A673 (cell line): ENCODE measurements around the gene NEURL3.

Experiments used
- EZH2 ChIP-seq: fragments of 200-600 bp; sonication (generic); IDR thresholded peaks from 2 replicates; pipeline ENCODE4 v1.6.1; 2017; ENCODE audit warnings: borderline replicate concordance, low read depth, mild to moderate bottlenecking, mixed read lengths, antibody characterized with exemption, low read length; ENCODE audit not compliant: poor library complexity, severe bottlenecking
- TF ChIP-seq, protein P1 (sequence below): fragments of 300-800, 200-600 bp; sonication (generic); conservative IDR thresholded peaks from 2 replicates; pipeline ENCODE4 v1.5.1; 2017; ENCODE audit warnings: low read depth, mild to moderate bottlenecking, antibody characterized with exemption, low read length, moderate library complexity, mixed read lengths

DNA sequence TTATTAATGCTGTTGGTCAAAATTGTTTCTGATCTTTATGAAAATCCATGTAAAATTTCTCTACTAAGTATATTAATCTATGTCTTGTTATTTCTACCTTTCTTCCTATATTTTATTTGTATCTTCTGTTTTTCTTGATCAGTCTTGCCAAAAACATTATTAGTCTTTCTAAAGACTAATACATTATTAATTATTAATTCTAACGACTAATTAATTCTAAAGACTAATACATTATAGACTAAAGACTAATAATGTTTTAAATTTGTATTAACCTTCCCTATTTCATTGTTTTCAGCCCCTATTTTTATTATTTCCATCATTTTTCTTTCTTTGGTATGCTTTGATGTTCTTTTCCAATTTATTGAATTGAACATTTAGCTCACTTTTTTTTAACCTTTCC is 27.7 kb downstream of the NEURL3 start:
- TF ChIP-seq, protein P1, sequence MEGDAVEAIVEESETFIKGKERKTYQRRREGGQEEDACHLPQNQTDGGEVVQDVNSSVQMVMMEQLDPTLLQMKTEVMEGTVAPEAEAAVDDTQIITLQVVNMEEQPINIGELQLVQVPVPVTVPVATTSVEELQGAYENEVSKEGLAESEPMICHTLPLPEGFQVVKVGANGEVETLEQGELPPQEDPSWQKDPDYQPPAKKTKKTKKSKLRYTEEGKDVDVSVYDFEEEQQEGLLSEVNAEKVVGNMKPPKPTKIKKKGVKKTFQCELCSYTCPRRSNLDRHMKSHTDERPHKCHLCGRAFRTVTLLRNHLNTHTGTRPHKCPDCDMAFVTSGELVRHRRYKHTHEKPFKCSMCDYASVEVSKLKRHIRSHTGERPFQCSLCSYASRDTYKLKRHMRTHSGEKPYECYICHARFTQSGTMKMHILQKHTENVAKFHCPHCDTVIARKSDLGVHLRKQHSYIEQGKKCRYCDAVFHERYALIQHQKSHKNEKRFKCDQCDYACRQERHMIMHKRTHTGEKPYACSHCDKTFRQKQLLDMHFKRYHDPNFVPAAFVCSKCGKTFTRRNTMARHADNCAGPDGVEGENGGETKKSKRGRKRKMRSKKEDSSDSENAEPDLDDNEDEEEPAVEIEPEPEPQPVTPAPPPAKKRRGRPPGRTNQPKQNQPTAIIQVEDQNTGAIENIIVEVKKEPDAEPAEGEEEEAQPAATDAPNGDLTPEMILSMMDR: no peak
- no peak for TF ChIP-seq EZH2
